B cell (primary cell): ENCODE data around the gene RNF149.

Experiments
- EZH2 ChIP-seq: IDR thresholded peaks from 2 replicates; pipeline ENCODE4 v1.6.1; 2012; ENCODE audit warnings: borderline replicate concordance, low read depth, mild to moderate bottlenecking, moderate library complexity, low read length; ENCODE audit not compliant: insufficient read depth, poor library complexity, severe bottlenecking
- TF ChIP-seq, protein P1 (sequence below): fragments of 200-600 bp; IDR thresholded peaks from one replicate; pipeline ENCODE4 v1.8.0; 2022; ENCODE audit warnings: antibody characterized with exemption, mild to moderate bottlenecking

DNA sequence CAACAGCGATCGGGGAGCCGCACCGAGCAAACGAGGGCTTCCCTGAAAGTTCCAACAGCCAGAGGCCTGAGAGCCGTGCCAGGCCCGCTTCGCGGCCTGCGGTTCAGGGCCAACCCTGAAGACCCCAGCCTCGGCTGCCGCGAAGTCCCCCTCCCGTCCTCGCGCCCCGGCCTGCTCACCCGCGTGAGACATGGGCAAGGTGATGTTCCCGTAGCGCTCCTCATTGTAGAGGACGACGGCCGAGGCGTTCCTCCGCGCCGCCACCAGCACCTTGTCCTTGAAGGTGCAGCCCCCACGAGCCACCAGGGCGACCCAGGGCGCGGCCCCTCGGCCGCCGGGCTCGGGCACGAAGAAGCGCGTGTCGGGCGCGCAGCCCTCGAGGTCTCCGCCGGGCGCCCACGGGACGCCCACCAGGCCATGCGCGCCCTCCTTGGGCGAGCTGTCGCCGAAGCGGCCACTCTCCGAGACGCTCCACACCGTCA is 510 bp downstream of the RNF149 start:
- TF ChIP-seq, protein P1, sequence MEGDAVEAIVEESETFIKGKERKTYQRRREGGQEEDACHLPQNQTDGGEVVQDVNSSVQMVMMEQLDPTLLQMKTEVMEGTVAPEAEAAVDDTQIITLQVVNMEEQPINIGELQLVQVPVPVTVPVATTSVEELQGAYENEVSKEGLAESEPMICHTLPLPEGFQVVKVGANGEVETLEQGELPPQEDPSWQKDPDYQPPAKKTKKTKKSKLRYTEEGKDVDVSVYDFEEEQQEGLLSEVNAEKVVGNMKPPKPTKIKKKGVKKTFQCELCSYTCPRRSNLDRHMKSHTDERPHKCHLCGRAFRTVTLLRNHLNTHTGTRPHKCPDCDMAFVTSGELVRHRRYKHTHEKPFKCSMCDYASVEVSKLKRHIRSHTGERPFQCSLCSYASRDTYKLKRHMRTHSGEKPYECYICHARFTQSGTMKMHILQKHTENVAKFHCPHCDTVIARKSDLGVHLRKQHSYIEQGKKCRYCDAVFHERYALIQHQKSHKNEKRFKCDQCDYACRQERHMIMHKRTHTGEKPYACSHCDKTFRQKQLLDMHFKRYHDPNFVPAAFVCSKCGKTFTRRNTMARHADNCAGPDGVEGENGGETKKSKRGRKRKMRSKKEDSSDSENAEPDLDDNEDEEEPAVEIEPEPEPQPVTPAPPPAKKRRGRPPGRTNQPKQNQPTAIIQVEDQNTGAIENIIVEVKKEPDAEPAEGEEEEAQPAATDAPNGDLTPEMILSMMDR: no peak
- no peak for TF ChIP-seq EZH2
